Nephron progenitor cell (in vitro differentiated cells): ENCODE data around the gene ZFP92.
"Not testable (repeated sequence)": the region's sequence is repeated elsewhere in the genome, so short reads cannot be mapped to it uniquely, and the experiment has no call there.

Experiments used
- DNase-seq: peaks from one replicate; pipeline ENCODE4 v3.0.0; 2021
- H3K27ac Mint-ChIP-seq: 2 replicates; pipeline ENCODE4 v1.8.0; 2021; ENCODE audit warnings: mild to moderate bottlenecking, moderate library complexity, mixed read lengths
- H3K27me3 Mint-ChIP-seq: 2 replicates; pipeline ENCODE4 v1.8.0; 2021; ENCODE audit warnings: mild to moderate bottlenecking, low read depth, mixed read lengths; ENCODE audit not compliant: poor library complexity
- H3K36me3 Mint-ChIP-seq: 2 replicates; pipeline ENCODE4 v1.8.0; 2021; ENCODE audit warnings: low read depth, mixed read lengths
- H3K4me1 Mint-ChIP-seq: 2 replicates; pipeline ENCODE4 v1.8.0; 2021; ENCODE audit warnings: mixed read lengths
- H3K4me3 Mint-ChIP-seq: 2 replicates; pipeline ENCODE4 v1.8.0; 2021; ENCODE audit warnings: mild to moderate bottlenecking, moderate library complexity, mixed read lengths
- H3K9me3 Mint-ChIP-seq: 2 replicates; pipeline ENCODE4 v1.8.0; 2021; ENCODE audit warnings: mild to moderate bottlenecking, moderate library complexity, mixed read lengths
- TF ChIP-seq, protein P1 (sequence below): fragments of 200-600 bp; sonication (generic); IDR thresholded peaks from 2 replicates; pipeline ENCODE4 v1.5.0; 2021; ENCODE audit warnings: antibody characterized with exemption

The ZFP92 gene

DNA sequence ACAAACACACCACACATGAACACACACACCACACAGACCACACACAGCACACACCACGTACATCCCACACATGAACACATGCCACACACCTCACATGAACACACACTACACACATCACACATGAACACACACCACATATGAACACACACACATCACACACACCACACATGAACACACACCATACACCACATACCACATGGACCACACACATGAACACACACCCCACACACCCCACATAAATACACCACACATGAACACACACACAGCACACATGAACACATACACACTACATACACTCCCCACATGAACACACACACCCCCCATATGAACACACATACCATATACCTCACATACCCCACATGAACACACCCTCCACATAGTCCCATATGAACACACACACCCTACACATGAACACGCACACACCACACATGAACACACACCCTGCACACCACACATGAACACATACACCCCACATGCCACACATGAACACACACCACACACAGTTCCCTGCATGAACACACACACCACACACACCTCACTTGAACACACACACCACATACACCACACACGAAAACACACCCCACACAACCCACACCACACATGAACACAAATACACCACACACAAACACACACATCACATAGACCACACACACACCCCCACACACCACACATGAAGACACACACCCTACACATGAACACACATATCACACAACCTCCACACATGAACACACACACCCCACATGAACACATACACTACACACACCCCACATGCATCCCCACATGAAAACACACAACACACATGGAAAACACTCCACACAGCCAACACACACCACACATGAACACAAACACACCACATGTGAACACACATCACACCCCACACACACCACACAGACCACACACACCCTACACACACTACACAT is 28.4 kb upstream of the ZFP92 start:
- Mint-ChIP-seq H3K27ac (no peak overlapping the region), H3K9me3 (peaks cover 39% of the 10 kb centered on the region), H3K36me3 (no peaks in the 10 kb centered on the region), H3K27me3 (peaks cover 15% of the 10 kb centered on the region), H3K4me1 (no peaks in the 10 kb centered on the region), H3K4me3 (no peak overlapping the region)
- DNase-seq = no peak
- TF ChIP-seq, protein P1, sequence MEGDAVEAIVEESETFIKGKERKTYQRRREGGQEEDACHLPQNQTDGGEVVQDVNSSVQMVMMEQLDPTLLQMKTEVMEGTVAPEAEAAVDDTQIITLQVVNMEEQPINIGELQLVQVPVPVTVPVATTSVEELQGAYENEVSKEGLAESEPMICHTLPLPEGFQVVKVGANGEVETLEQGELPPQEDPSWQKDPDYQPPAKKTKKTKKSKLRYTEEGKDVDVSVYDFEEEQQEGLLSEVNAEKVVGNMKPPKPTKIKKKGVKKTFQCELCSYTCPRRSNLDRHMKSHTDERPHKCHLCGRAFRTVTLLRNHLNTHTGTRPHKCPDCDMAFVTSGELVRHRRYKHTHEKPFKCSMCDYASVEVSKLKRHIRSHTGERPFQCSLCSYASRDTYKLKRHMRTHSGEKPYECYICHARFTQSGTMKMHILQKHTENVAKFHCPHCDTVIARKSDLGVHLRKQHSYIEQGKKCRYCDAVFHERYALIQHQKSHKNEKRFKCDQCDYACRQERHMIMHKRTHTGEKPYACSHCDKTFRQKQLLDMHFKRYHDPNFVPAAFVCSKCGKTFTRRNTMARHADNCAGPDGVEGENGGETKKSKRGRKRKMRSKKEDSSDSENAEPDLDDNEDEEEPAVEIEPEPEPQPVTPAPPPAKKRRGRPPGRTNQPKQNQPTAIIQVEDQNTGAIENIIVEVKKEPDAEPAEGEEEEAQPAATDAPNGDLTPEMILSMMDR = no peak

DNA sequence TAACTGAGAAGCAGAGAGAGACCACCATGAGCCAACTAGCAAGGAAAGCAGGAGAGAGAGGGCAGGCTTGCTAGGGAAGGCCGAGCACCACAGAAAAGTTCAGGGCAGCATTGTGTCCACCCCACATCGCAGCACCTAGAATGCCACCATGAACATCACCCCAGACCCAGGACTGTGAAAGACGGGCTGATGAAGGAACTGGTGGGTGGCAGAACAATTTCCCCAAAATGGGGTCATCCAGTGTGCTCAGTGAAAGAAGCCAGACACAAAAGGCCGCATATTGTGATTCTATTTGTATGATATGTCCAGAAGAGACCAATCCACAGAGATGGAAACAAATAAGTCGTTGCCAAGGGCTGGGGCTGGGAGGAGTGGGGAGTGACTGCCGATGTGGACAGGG is 26.9 kb upstream of the ZFP92 start:
- Mint-ChIP-seq H3K4me1 (no peaks in the 10 kb centered on the region), H3K9me3 (peaks cover 27% of the 10 kb centered on the region), H3K27ac (no peak overlapping the region), H3K27me3 (peaks cover 9% of the 10 kb centered on the region), H3K36me3 (no peaks in the 10 kb centered on the region), H3K4me3 (no peak overlapping the region)
- no peak for DNase-seq
- TF ChIP-seq, protein P1 = no peak

DNA sequence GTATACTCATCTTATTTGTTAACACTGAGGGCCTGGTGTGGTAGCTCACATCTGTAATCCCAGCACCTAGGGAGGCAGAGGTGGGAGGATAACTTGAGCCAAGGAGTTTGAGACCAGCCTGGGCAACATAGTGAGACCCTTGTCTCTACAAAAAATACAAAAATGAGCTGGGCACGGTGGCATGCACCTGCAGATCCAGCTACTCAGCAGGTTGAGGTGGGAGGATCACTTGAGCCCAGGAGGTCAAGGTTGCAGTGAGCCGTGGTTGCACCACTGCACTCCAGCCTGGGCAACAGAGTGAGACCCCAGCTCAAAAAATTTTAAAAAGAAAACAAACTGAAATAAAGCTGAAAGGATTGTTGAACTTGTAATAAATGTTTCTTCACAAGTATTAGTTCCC is 26.3 kb upstream of the ZFP92 start:
- H3K4me3 Mint-ChIP-seq, H3K36me3 Mint-ChIP-seq, H3K27me3 Mint-ChIP-seq, H3K4me1 Mint-ChIP-seq, H3K27ac Mint-ChIP-seq, DNase-seq: not testable (repeated sequence)
- H3K9me3 Mint-ChIP-seq = peaks cover 27% of the 10 kb centered on the region

DNA sequence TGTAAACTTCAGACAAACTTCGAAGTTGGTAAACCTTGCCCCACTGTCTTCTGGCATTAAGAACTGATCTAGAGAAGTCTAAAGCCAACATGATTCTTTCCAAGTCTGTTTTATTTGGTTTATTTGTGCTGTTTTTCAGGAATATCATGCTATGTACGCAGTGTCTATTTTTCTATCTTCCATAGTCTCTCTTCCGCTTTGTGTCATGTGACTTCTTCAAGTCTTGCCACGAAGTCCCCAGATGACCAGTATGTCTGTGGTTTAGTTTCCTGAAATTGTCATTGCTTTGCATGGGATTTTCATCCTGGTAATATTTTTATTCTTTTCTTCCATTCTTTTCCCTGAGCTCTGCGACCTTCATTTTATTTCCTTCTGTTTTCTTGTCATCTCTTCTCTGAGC is 25.2 kb upstream of the ZFP92 start:
- TF ChIP-seq, protein P1 = no peak
- H3K4me3 Mint-ChIP-seq = no peak overlapping the region
- H3K27ac Mint-ChIP-seq = no peak overlapping the region
- H3K9me3 Mint-ChIP-seq = peaks cover 22% of the 10 kb centered on the region
- H3K4me1 Mint-ChIP-seq = no peaks in the 10 kb centered on the region
- peaks cover 9% of the 10 kb centered on the region for H3K27me3 Mint-ChIP-seq
- H3K36me3 Mint-ChIP-seq = no peaks in the 10 kb centered on the region
- DNase-seq = no peak

DNA sequence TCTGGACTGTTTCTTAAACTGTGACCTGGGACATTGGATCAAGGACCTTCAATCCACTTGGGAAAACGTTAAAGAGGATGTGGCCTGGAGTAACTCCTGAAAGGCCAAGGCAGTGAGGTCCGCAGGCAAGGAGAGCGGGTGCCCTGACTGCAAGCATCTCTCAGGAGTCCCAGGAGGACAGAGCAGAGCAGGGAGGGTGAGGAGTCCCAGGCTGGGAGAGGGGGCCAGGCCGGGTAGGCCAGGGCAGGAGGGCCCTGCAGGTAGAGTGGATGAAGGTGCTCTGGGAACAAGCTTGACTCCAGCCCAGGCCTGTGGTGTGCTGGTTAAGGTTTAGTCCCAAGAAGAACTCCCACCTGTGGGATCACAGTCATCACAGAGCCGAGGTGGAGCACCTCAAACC is 23.9 kb upstream of the ZFP92 start:
- no peaks in the 10 kb centered on the region for H3K4me1 Mint-ChIP-seq
- H3K4me3 Mint-ChIP-seq = no peak overlapping the region
- H3K9me3 Mint-ChIP-seq = peaks cover 15% of the 10 kb centered on the region
- peaks cover 9% of the 10 kb centered on the region for H3K27me3 Mint-ChIP-seq
- no peak overlapping the region for H3K27ac Mint-ChIP-seq
- no peaks in the 10 kb centered on the region for H3K36me3 Mint-ChIP-seq
- TF ChIP-seq, protein P1 = no peak
- DNase-seq = no peak

DNA sequence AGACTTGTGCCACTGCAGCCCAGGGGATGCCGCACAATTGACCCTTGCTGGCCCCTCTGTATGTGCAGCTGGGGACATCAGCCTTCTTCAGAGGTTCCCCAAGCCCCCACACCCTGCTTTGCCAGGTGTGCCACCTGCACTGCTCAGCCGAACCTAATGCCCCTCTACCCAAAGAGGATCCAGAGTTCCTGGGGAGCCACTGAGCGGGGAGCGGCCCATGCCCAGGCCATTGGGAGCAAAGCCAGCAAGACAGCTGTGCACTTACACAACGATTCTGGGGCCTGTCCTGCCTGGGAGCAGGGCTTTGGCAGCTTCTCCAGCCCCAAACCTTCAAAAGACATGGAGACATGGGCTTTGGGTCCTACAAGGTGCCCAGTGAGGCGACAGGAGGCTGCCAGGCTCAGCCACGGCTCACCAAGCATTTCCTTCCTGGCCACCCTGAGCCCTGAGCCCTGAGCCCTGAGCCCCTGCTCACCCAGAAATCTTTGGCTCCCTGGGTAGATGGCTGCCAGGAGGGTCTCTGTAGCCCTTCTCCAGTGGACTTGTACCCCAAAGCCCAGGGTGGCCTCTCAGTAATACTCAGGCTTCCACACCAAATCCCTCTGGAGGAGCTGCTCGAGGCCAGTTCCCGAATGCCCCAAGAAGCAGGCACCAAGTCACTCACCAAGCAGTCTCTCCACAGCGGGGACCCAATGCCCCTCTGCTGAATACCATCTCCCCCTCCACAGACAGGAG is 23.1 kb upstream of the ZFP92 start:
- peaks cover 9% of the 10 kb centered on the region for H3K27me3 Mint-ChIP-seq
- no peaks in the 10 kb centered on the region for H3K36me3 Mint-ChIP-seq
- peaks cover 19% of the 10 kb centered on the region for H3K9me3 Mint-ChIP-seq
- H3K4me1 Mint-ChIP-seq = no peaks in the 10 kb centered on the region
- no peak overlapping the region for H3K4me3 Mint-ChIP-seq
- no peak for DNase-seq
- H3K27ac Mint-ChIP-seq = no peak overlapping the region
- TF ChIP-seq, protein P1 = no peak
